UCSD-AML1 (cell line): Measurements from ENCODE around the gene LDLRAD4.
A peak's percentile ranks its signal among the peaks of the same experiment; 100 is the strongest.

ENCODE experiments used
- DNase-seq: peaks from one replicate; lab custom pipeline; 2025; ENCODE audit not compliant: unreplicated experiment; lab: John Stamatoyannopoulos, UW

Gene LDLRAD4

DNA sequence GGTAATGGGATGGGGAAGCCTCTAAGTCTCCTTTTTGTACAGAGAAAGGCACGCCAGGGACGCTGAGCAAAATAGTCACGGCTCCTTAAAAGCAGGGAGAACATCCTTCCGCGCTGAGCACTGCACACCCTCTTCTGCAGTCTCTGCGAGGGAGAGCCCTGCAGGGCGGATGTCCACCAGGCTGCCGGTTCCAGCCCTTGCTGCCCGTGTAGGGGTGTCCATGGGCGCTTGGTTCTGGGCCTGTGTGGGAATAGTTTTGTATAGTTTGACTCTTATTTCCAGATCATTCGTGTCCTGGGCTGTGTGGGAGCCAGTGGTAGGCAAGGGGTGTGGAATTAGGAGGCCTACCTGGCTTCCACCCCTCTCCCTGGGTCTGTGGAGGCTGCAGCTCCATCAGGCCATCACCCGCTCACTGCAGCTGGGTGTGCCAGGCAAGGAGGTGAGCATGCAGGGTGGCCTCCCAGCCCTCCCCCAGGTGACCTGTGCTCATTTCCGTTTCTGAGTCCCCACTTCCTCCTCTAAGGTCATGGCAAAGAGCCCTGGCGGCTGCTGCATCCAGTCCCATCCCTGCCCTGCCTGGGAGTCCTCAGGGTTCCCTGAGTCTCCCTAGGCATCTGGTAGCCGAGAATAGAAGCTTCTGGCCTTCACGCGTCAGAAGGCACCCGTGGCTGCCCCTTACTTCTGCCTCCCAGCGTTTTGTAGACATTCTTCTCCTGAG lies 202.6 kb downstream of the LDLRAD4 start:
- no peak for DNase-seq

DNA sequence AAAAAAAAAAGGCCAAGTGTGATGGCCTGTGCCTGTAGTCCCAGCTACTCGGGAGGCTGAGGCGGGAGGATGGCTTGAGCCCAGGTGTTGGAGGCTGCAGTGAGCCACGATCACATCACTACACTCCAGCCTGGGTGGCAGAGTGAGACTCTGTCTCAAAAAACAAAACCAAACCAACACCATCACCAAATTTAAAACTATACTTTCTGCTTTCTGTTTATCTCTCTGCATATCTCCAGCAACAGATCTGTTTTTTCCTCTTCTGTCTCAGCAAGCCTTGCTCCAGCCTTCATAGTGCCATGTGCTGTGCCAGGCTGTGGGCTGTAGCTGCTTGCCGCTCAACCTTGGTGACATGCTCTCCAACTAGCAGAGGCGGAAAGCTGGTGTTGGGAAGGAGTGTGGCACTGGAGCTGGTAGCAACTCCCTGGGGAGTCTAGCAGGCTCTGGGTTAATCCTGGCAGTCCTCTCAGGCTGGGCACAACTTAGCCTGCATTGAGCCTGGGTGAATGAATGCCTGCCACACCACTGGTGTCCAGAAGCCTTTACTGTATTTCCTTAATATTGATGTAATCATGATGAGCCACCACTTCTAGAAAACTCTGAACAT lies 204.1 kb downstream of the LDLRAD4 start:
- no peak for DNase-seq

- no peak for DNase-seq
Observed at GRCh38 chr18:13423352-13423751, 204.8 kb downstream of the LDLRAD4 start.

DNA sequence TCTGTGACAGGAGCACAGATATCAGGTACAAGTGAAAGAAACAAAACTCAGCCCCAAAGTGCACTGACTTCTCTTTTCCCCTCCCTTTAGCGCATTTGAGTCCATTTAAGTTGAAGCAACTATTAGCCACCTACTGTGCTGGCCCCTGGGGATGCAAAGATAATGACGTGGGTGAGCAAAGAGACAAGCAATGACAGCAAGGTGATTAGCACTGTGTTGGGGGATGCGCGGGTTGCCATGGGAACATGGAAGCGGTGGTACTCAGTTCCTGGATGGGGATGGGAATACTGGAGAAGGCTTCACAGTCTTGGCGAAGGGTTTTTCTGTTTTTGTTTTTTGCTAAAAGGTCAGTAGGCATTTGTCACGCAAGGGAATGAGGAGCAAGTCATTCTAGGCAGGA lies 205.8 kb downstream of the LDLRAD4 start:
- no peak for DNase-seq

DNA sequence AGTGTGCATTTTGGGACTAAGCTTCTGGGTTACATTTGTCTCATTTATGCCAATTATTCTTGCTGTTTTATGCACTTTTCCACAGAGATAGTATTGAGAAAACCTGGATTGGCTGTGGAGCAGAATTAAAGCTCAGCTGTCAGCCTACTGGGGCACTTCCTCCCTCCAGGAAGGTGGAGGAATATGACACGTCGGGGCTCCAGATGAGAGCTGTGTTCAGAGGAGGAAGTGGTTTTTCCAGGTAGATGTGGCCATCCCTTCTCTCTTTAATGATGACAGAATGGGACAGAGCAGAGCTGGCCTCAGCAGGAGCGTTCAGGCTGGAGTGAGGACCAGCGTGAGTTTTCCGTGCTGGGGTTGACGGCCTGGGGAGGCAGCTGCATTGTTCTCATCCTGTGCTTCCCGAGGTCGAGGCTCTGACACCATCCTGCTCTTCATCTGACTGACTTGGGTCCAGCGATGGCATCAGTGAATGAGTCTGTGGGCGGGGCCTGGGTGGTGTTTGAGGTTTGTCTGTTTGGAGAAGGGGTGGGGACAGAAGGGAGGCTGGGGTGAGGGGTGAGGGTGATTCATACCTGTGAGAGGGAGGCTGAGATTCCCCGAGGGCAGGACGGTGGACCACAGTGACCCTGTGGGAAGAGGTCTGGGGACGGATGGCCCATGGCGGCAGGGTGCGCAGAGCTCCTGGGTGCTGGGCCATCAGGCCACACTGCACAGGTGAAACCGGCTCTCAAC lies 207.0 kb downstream of the LDLRAD4 start:
- DNase-seq, result no peak

GRCh38 chr18:13427354-13427753 lies 208.8 kb downstream of the LDLRAD4 start:
- no peak for DNase-seq

DNA sequence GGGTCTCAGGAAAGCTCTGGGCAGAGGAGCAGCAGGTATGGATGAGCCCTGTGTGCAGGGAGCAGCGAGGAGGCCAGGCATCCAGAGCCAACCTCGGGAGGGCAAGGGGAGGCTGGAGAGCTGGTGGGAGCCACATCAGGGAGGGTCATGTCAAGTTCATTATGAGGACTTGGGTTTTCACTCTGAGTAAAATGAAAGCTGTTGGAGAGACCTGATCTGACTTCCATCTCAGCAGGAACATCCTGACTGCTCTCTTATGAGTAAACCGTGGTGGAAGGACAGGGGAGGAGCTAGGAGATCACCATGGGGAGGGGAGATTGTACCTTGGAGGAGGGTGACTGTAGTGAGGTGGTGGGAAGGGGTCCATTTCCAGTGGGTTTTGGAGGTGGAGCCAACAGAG lies 209.8 kb downstream of the LDLRAD4 start:
- no peak for DNase-seq

GRCh38 chr18:13429016-13429415 lies 210.5 kb downstream of the LDLRAD4 start:
- no peak for DNase-seq

GRCh38 chr18:13429884-13430510 lies 211.4 kb downstream of the LDLRAD4 start:
- no peak for DNase-seq

DNA sequence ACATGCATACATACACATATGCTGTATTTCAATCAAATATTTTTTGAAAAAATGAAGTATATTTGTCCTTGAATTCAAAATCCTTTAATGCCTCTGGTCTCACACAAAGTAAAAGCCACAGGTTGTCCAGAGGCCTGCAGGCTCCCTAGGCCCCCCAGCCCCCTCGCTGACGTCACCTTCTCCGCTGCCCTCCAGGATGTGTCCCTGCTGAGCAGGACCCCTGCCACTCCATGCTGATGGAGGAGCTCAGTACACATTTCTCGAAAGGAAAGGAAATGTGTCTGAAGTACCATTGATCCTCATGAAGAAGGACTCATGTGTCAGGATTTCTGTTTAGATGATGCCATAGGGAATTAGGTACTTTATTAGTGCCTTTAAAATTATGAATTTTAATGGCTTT lies 212.1 kb downstream of the LDLRAD4 start:
- DNase-seq, result no peak

DNA sequence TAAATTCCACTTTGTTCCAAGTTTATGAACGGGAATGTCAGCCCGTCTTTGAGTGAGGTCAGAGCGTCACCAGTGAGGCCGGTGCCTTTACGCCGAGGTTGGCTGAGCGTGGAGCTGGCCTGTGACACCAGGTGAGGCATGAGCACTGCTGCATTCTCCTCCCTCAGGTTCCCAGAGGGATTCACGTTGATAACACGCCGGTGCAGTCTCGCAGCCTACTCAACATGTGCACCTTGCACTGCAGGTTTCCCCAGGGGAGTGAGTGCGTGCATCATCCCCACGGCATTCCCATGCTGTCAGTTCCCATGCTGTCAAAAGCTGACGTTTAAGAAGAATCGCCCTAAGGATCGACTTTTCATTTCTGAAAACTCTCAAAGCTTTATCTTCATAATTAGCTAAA lies 213.3 kb downstream of the LDLRAD4 start:
- DNase-seq, result no peak

DNA sequence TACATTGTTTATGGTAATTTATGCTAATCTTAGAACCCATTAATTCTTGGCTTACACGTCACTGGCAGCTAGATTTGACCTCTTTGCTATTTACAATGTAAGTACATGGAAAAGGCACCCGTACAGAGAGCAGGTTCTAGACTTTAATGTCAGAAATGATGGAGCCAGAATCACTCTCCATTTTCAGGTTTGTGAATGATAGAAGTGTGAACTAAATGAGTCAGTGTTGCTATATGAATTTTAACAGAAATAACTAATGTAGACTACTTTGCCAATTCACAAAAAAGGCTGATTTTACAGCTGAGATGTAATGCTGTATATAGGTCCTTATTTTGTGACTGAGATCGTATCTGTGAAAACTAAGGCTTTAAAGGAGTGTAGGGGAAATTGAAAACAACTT lies 214.6 kb downstream of the LDLRAD4 start:
- no peak for DNase-seq

DNA sequence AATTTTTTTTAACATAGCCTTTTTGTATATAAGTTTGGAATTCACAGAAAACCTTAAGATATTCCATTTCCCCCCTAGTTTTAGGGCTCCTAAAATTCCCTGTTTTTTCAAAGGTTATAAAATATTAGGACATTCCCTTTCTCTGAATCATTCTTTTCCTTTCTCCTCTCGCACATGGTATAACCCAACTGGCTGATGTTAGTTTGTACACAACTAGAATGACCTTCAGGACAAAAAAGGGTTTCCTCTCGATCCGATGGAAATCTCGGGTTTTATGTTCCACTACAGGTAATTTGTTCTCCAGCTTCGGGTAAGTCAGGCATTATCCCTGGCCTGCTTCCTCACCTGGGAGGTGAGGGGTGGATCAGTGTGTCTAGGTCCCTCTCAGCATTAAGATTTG lies 215.1 kb downstream of the LDLRAD4 start:
- no peak for DNase-seq

GRCh38 chr18:13434854-13435253 lies 216.3 kb downstream of the LDLRAD4 start:
- DNase-seq, result no peak

DNA sequence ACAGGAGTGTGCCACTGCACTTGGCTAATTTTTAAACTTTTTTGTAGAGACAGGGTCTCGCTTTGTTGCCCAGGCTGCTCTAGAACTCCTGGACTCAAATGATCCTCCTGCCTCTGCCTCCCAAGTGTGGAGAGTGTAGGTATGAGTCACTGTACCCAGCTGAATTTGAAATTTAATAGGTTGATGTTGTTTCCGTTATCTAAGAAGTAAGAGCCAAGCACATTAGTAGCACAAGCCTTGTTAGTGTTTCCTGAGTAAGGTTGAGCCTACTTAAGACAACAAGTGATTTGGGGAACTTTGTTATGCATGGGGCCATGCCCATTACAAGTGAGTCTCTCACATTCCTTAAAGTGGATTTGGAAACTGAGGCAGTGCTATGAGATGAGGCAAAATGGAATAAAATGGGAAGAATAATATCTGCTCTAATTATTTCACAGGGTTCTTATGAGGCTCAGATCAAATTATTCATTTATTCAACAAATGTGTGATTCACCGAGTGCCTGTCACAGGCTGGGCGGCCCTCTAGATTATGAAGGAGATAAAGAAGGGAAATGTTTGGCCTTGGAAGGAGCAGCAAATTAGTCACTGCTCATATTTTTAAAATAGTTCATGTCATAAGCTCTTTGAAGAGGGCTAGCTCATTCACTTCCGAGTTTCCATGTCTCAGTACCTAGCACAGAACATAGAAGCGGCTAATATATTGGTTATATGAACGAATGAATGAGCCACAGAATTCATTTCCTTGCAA lies 217.2 kb downstream of the LDLRAD4 start:
- no peak for DNase-seq

GRCh38 chr18:13436576-13436975 lies 218.0 kb downstream of the LDLRAD4 start:
- no peak for DNase-seq

GRCh38 chr18:13437034-13437433 lies 218.5 kb downstream of the LDLRAD4 start:
- peak; percentile 43 for DNase-seq

- DNase-seq, result no peak
Observed at GRCh38 chr18:13437796-13438506, 219.4 kb downstream of the LDLRAD4 start.

GRCh38 chr18:13438507-13439056 lies 220.0 kb downstream of the LDLRAD4 start:
- no peak for DNase-seq

- DNase-seq, result no peak
Observed at GRCh38 chr18:13439461-13439860, 220.9 kb downstream of the LDLRAD4 start.
